Thyroid gland (tissue), 4 donors: ENCODE data around the gene LGR4. TPM values are rescaled to one million over a fixed set of nuclear protein-coding genes. Genes with fewer than 3 reads are reported as not detected.

ENCODE experiments used
- DNase-seq, 2 donors: peaks; one replicate each; pipeline ENCODE4 v3.0.0-alpha.2; 2019
- H3K27ac ChIP-seq, 3 donors: fragments of 200-600 bp; sonication (generic); 1 replicate in 2 of 3; 2 replicates in 1 of 3; pipeline ENCODE4 v1.5.1; 2016 to 2019; ENCODE audit warnings: mild to moderate bottlenecking in 1 of 3, moderate library complexity in 1 of 3
- H3K27me3 ChIP-seq: fragments of 200-600 bp; sonication (generic); one replicate; pipeline ENCODE4 v1.5.1; 2019
- H3K36me3 ChIP-seq, 2 donors: fragments of 200-600 bp; sonication (generic); one replicate each; pipeline ENCODE4 v1.5.1; 2016 to 2019
- H3K4me1 ChIP-seq, 2 donors: fragments of 200-600 bp; sonication (generic); one replicate each; pipeline ENCODE4 v1.5.1; 2017 to 2019
- H3K4me3 ChIP-seq, 3 donors: fragments of 200-600 bp; sonication (generic); replicated peaks in 1 of 3; 1 replicate in 2 of 3; 2 replicates in 1 of 3; pipeline ENCODE4 v1.5.1; 2016; ENCODE audit warnings: mild to moderate bottlenecking in 1 of 3
- H3K9me3 ChIP-seq: fragments of 200-600 bp; sonication (generic); one replicate; pipeline ENCODE4 v1.5.1; 2017
- POLR2A ChIP-seq, 2 donors: fragments of 450-650 bp; IDR thresholded peaks; one replicate each; pipeline ENCODE4 v1.6.1; 2017; ENCODE audit warnings: antibody characterized with exemption in 2 of 2, mild to moderate bottlenecking in 2 of 2, moderate library complexity in 1 of 2
- WGBS, 2 donors: methylation state at CpG; one replicate each; pipeline ENCODE4 v1.1.5; 2017; 5-methylcytosine and 5-hydroxymethylcytosine counted together
- intact Hi-C: fragments of 100-400 bp; cut with DNase I; formaldehyde crosslinking; loops from one replicate; pipeline ENCODE4 v1.15.1; 2023
- total RNA-seq, 4 donors: library from RNA; depleted of rRNA; stranded (reverse); fragments of >200 nt; gene quantifications; one replicate each; pipeline ENCODE4 v1.2.3, GENCODE V29; 2016
- TF ChIP-seq, protein P1 (sequence below), 6 experiments: fragments of 200-600 bp in 3 of 6; fragments of 450-650 bp in 3 of 6; sonication (generic) in 3 of 6; IDR thresholded peaks; one replicate each; pipeline ENCODE4 v1.5.1; 2016 to 2019; ENCODE audit warnings: antibody characterized with exemption in 6 of 6, mild to moderate bottlenecking in 2 of 6, inconsistent platforms in 1 of 6, moderate library complexity in 1 of 6

Gene LGR4
- total RNA-seq, 4 donors from 2014 or later = 40.8 to 62.1 (median 50.2) TPM

- 60 to 73% methylated on average over 2 of the region's 2 CpGs for WGBS, 2 donors
- peaks cover 8 to 10% of the 10 kb centered on the region in 2 donors for H3K36me3 ChIP-seq
- intact Hi-C loops = no loop called here
These were observed 102.2 kb downstream of the LGR4 start for GRCh38 chr11:27370374-27370773.

DNA sequence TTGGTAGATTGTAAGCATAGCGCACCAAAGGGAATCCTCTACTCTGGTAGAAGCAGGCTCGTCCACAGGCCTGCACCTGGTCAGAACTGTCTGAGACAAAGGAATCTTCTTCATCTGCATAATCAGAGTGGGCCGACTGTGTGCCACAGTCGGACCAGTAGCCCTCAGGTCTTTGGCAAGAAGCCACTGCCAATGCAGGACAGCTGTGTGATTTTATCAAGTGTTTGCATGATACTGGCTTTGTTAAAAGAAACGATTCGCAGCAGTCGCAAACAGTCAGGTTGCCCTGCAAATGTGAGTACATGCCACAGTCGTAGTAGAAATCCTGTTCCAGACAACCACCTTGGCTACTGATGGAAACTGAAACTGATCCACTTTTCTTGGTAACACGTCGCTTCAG is 104.7 kb downstream of the LGR4 start:
- no peak overlapping the region for H3K4me3 ChIP-seq
- H3K27me3 ChIP-seq = no peaks in the 10 kb centered on the region

More at GRCh38 chr11:27370374-27370773, 102.2 kb downstream of the LGR4 start:
- TF ChIP-seq, protein P1, sequence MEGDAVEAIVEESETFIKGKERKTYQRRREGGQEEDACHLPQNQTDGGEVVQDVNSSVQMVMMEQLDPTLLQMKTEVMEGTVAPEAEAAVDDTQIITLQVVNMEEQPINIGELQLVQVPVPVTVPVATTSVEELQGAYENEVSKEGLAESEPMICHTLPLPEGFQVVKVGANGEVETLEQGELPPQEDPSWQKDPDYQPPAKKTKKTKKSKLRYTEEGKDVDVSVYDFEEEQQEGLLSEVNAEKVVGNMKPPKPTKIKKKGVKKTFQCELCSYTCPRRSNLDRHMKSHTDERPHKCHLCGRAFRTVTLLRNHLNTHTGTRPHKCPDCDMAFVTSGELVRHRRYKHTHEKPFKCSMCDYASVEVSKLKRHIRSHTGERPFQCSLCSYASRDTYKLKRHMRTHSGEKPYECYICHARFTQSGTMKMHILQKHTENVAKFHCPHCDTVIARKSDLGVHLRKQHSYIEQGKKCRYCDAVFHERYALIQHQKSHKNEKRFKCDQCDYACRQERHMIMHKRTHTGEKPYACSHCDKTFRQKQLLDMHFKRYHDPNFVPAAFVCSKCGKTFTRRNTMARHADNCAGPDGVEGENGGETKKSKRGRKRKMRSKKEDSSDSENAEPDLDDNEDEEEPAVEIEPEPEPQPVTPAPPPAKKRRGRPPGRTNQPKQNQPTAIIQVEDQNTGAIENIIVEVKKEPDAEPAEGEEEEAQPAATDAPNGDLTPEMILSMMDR (IDR thresholded peaks at IDR 0.05) = no peak
- TF ChIP-seq POLR2A (IDR thresholded peaks at IDR 0.05) = no peak
- H3K9me3 ChIP-seq = no peaks in the 10 kb centered on the region
- DNase-seq = no peak
- H3K27ac ChIP-seq = no peak overlapping the region
- H3K27me3 ChIP-seq = no peaks in the 10 kb centered on the region
- no peak overlapping the region for H3K4me3 ChIP-seq
- H3K4me1 ChIP-seq = no peaks in the 10 kb centered on the region

GRCh38 chr11:27363576-27364117 is 108.9 kb downstream of the LGR4 start:
- no peak for DNase-seq
- Histone ChIP-seq H3K4me3 (peak overlapping the region; percentile 42 to 87 (median 80)), H3K9me3 (no peaks in the 10 kb centered on the region), H3K36me3 (peaks cover 4 to 10% of the 10 kb centered on the region in 2 donors), H3K4me1 (peaks cover 6 to 10% of the 10 kb centered on the region in 2 donors), H3K27ac (peak overlapping the region in 2 of 3 donors; percentile 42 to 52), H3K27me3 (no peaks in the 10 kb centered on the region)
- TF ChIP-seq, protein P1 (IDR thresholded peaks at IDR 0.05) = no peak
- WGBS, 2 donors = 42 to 47% methylated on average over 13 of the region's 13 CpGs
- intact Hi-C loops = no loop called here

More for the DNA sequence above, 104.7 kb downstream of the LGR4 start:
- peaks cover 8 to 10% of the 10 kb centered on the region in 2 donors for H3K36me3 ChIP-seq
- TF ChIP-seq, protein P1 (IDR thresholded peaks at IDR 0.05) = no peak
- TF ChIP-seq POLR2A (IDR thresholded peaks at IDR 0.05) = no peak
- no peak overlapping the region for H3K27ac ChIP-seq
- peaks cover 0 to 5% of the 10 kb centered on the region in 2 donors for H3K4me1 ChIP-seq
- intact Hi-C loops = no loop called here
- 91 to 93% methylated on average over 10 of the region's 10 CpGs for WGBS, 2 donors
- H3K9me3 ChIP-seq = no peaks in the 10 kb centered on the region
- no peak for DNase-seq

DNA sequence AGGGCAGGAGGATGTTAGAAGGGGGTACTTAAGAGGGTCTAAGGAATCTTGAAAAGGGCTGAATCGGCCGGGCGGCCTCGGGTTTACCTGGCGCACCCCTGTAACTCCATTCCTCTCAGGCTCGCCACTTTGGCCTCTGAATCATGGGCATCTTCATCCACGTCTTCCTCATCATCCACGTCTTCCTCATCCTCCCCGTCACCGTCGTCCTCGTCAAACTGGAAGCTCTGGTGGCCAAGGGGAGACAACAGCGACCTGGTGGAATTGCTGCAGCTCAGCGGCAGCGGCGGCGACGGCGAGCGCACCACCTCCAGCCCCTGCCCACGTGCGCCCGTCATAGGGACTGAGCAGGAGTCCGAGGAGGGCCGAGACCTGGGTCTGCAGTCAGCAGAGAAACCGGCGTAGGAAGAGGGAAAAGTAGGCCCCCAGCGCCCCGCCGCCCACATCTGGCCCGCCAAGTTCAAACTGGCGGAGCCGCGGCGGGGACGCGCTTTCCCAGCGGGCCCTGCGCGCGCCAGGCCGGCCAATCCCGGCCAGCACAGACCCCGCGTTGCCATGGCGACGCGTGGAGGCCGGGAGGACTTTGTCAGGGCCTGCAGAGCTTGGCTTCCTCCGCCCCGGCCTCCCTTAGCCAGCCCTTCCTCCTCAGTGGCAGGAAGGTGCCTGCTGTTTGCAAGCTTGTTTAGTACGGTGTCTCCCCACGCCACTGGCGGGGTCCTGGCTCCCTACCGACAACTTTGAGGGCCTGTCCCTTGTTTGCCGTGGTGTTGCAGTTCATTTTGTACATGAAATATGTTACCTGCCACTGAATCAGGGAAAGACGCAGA is 109.6 kb downstream of the LGR4 start, which contains the start of gene CCDC34:
Gene CCDC34 (minus strand): TSS at position 467 of the 827 bp plus-strand sequence. CDS start 21 bp downstream, at position 446.
- TF ChIP-seq POLR2A (IDR thresholded peaks at IDR 0.05) = peak in 1 of 2 donors; percentile 54
- TF ChIP-seq, protein P1 (IDR thresholded peaks at IDR 0.05) = no peak
- Histone ChIP-seq H3K36me3 (peaks cover 3 to 6% of the 10 kb centered on the region in 2 donors), H3K27ac (peak within 1 kb of the TSS; percentile 12 to 52 (median 42)), H3K9me3 (no peaks in the 10 kb centered on the region), H3K4me1 (peaks cover 6 to 10% of the 10 kb centered on the region in 2 donors), H3K27me3 (no peaks in the 10 kb centered on the region), H3K4me3 (peak within 1 kb of the TSS; percentile 42 to 87 (median 80))
- 1% methylated on average over 26 to 57 of the region's 57 CpGs for WGBS, 2 donors
- DNase-seq = peak; percentile 91 to 92
- intact Hi-C loops = no loop called here
